GM21360 (cell line): ENCODE results near the gene ZNF443.
"Not testable (repeated sequence)": the region's sequence is repeated elsewhere in the genome, so short reads cannot be mapped to it uniquely, and the experiment has no call there.

Experiments used
- ATAC-seq: cut with Tn5 transposase; IDR thresholded peaks from one replicate; pipeline ENCODE4 v1.9.1; 2021; ENCODE audit warnings: mild to moderate bottlenecking, moderate library complexity; ENCODE audit not compliant: unreplicated experiment

ZNF443 gene

GRCh38 chr19:12440541-12441316 lies at the start of gene ZNF443:
TSS of gene ZNF443 (minus strand) at chr19:12441021. CDS start at chr19:12440914, 107 bp downstream.
- ATAC-seq = peak; percentile 96

- ATAC-seq = not testable (repeated sequence)
These were observed 45.5 kb upstream of the ZNF443 start for GRCh38 chr19:12486265-12486783.

GRCh38 chr19:12485571-12485970 lies 44.8 kb upstream of the ZNF443 start:
- ATAC-seq = no peak

- no peak for ATAC-seq
These were observed 44.2 kb upstream of the ZNF443 start for GRCh38 chr19:12485052-12485416.

DNA sequence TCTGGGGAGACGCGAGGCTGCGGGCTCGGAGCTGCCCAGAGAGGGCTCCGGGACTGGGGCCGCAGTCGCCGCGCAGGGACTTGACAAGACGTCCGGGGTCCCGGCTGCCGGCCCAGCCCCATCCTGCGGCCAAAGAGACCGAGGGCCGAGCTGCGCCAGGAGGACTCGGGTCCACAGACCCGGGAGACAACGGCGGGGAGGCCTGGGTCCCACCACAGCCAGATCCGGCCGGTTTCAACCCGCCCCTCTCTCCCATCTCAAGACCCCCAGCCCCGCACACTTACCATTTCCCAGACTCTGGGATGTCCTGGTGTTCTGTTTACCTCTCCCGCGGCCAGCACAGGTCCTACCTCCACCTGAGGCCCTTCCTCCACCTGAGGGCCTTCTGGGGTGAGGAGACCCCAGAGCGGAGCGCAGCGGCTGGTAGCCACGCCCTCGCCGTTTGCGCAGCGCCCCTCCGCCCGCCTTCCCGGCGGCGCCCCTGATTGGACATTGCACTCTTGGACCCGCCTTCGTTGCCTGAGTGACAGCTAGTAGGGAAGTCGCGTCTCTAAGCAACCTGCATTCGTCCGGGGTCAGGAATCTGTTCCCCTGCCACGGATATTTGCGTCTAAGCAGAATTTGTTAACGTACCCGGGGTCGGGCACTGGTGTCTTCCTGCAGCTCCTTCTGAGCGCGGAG lies 43.7 kb upstream of the ZNF443 start, which contains the start of gene ZNF709:
ZNF709 (minus strand) TSS at position 446 of the 681 bp plus-strand sequence; CDS start at position 287, 159 bp downstream.
- peak; percentile 93 for ATAC-seq

GRCh38 chr19:12484011-12484370 lies 43.2 kb upstream of the ZNF443 start:
- peak; percentile 5 for ATAC-seq

DNA sequence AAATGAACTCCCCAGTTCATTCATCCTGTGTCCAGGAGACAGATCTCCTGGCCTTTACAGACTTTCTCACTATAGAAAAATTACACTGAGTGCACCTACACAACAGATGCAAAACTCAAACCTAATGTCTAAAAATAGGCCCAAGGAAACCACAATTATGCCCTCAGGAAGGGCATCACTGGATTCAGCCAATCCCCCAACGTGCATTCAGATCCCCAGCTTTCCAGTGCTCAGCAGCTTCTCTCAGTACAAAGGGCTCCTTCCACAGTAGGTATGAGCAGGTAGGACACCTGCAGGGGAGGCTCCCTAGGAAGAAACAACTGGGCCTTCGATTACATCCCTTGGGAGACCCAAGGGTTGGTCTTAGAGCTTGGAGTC lies 41.7 kb upstream of the ZNF443 start:
- ATAC-seq = no peak

DNA sequence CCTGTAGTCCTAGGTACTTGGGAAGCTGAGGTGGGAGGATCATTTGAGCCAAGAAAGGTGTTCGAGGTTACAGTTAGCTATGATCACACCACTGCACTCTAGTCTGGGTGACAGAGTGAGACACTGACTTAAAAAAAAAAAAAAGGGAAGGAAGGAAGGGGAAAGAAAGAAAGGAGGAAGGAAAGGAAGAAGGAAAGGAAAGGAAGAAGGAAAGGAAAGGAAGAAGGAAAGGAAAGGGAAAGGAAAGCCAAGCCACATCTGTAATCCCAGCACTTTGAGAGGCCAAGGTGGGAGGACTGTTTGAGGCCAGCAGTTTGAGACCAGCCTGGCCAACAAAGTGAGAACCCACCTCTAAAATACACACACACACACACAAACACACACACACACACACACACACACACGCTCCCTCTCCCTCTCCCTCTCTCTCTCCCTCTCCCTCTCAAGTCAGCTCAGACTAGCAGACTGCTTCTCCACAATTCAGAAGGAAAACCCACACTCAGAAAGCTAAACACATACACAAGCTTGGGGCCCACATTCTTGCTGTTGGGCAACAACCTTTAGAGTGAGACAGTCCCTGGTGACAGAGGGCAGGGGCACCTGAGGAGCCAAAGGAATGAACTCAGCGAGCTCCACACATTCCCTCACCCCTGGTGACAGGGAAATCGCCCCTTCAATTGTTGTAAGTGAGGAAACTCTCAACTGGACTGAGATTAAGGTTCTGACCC lies 41.1 kb upstream of the ZNF443 start:
- ATAC-seq = no peak

GRCh38 chr19:12478234-12478941 lies 37.6 kb upstream of the ZNF443 start:
- no peak for ATAC-seq

- not testable (repeated sequence) for ATAC-seq
These were observed 26.8 kb upstream of the ZNF443 start for GRCh38 chr19:12467651-12468050.

DNA sequence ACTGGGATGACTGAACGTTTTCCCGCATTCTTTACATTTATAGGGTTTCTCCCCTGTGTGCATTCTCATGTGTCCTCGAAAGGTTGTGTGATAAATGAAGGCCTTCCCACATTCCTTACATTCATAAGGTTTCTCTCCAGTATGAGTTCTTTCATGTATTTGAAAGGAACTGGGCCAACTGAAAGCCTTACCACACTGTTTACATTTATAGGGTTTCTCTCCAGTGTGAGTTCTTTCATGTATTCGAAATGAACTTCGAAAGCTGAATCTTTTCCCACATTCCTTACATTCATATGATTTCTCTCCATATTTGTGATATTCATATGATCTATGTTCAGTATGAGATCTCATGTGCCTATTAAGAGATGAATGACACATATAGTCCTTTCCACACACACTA lies 24.4 kb upstream of the ZNF443 start:
- ATAC-seq = no peak

DNA sequence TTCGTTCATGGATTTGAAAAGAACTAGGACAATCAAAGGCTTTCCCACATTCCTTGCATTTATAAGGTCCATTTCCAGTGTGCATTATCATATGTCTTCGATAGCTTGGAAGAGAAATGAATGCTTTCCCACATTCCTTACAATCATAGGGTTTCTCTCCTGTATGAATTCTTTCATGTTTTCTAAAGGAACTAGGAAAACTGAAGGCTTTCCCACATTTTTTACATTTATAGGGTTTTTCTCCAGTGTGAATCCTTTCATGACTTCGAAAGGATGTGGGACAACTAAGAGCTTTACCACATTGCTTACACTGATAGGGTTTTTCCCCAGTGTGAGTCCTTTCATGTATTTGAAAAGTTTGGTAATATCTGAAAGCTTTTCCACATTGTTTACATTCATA lies 23.9 kb upstream of the ZNF443 start:
- ATAC-seq = no peak

DNA sequence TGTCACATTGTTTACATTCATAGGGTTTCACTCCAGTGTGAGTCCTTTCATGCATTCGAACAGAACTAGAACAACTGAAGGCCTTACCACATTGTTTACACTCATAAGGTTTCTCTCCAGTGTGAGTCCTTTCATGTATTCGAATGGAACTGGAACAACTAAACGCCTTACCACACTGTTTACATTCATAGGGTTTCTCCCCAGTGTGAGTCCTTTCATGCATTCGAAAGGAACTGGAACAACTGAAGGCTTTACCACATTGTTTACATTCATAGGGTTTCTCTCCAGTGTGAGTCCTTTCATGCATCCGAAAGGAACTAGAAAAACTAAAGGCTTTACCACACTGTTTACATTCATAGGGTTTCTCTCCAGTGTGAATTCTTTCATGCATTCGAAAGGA lies 23.3 kb upstream of the ZNF443 start:
- not testable (repeated sequence) for ATAC-seq

DNA sequence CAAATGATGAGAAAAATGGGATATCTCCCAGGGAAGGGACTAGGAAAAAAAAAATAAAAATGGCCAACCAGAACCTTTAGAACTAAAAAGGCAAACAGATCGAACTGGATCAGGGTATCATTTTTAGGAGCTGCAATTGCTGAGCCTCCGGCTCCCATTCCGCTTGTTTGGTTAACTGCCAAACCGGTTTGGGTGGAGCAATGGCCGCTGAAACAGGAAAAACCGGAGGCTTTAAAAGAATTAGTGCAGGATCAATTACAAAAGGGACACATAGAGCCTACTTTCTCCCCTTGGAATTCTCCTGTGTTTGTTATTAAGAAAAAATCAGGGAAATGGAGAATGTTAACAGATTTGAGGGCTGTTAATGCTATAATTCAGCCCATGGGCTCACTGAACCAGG lies 12.7 kb upstream of the ZNF443 start:
- ATAC-seq = no peak

GRCh38 chr19:12450844-12451243 lies 10.0 kb upstream of the ZNF443 start:
- no peak for ATAC-seq

DNA sequence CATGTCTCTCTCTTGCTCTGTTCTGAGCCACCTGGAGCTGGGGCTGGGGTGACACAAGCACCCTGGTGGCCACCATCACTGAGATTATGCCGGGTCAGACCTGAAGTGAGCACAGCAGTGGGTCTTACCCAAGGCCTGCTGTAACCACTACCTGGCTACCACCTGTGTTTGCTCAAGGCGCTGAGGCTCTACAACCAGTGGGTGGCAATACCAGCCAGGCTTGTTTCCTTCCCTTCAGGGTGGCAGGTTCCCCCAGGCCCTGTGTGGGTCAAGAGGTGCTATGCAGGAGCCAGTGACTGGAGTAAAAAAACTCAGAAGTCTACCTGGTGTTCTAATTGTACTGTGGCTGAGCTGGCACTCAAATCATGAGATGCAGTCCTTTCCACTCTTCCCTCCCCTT lies 8.0 kb upstream of the ZNF443 start:
- ATAC-seq = no peak

DNA sequence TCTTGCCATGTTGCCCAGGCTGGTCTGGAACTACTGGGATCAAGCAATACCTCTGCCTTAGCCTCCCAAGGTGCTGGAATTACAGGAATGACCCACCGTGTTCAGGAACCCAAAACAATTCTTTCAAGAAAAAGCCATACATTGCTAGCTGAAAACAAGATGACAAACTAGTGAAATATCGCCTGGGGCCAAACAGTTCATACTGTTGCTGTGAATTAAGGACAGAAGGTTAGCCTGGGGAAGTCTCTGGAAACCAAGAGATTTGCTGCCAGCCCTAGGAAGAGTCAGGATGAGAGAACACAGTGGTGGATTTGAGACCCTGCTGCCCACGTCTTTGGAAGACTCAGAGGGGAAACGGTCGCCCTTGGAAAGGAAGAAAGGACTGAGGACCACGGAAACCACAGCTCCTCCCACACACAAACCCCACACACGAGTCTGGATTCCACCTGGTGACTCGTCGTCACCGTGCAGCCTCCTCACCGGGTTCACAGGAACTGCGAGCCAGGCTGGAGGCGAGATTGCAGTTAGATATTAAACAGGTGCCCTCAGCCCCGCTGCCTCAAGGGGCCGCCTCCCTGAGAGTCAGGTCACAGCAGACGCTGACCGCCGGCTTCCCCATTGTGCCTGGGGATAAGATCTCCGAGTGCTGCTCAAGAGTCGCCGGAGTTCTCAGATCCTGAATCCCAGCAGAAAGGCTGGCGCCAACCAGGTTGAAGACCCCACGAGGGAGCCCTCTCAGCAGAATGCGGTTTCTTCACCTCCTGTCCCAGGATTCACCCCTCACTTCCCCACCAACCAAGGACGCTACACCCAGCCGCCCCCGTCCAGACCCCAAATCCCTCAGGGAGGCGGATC lies 908 bp downstream of the ZNF443 start:
- peak; percentile 16 for ATAC-seq

DNA sequence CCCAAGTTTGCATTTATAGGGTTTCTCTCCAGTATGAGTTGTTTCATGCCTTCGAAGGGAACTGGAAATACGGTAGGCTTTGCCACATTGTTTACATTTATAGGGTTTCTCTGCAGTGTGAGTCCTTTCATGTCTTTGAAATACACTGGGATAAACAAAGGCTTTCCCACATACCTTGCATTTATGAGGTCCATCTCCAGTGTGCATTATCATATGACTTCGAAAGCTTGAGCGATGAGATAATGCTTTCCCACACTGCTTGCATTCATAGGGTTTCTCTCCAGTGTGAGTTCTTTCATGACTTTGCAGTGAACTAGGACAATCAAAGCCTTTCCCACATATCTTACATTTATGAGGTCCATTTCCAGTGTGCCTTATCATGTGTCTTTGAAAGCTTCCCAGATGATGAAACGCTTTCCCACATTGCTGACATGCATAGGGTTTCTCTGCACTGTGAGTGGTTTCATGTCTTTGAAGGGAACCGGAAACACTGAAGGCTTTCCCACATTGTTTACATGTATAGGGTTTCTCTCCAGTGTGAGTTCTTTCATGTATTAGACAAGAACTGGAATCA lies 10.0 kb downstream of the ZNF443 start:
- ATAC-seq = not testable (repeated sequence)

DNA sequence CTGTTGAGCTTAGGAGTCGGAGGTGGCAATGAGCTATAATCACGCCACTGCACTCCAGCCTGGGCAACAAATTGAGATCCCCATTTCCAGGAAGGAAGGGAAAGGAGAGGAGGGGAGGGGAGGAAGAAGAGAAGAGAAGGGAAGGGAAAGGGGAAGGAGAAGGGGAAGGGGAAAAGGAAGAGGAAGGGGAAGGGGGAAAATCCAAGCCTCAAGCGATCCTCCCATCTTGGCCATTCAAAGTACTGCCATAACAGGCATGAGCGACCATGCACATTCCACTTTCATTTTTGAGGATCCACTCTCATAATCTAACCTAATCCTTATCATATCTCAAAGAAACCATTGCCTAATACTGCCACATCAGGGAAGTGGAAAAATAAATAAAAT lies 14.9 kb downstream of the ZNF443 start:
- no peak for ATAC-seq
